Heart right ventricle (tissue), 16 donors: Measurements from ENCODE around the gene TBL1XR1. TPM values are rescaled to one million over a fixed set of nuclear protein-coding genes. Genes with fewer than 3 reads are reported as not detected.
A peak's percentile ranks its signal among the peaks of the same experiment; 100 is the strongest.

Source experiments
- ATAC-seq, 8 donors: fragments of 200-7000 bp; cut with Tn5 transposase; one replicate each; pipeline ENCODE4 v1.9.1; 2020; ENCODE audit warnings: mild to moderate bottlenecking in 8 of 8, moderate library complexity in 8 of 8, moderate number of reproducible peaks in 1 of 8
- DNase-seq, 2 donors: peaks; one replicate each; pipeline ENCODE4 v3.0.0-alpha.2; 2020
- H3K27ac ChIP-seq, 10 donors: fragments of 200-600 bp; sonication (generic) in 2 of 10; one replicate each; pipeline versions ENCODE4 v1.5.0 to v1.8.0; 2020 to 2022; ENCODE audit warnings: mild to moderate bottlenecking in 3 of 10
- H3K27me3 ChIP-seq, 7 donors: fragments of 200-600 bp; one replicate each; pipeline ENCODE4 v1.8.0; 2021 to 2022; ENCODE audit warnings: mild to moderate bottlenecking in 2 of 7
- H3K36me3 ChIP-seq, 9 donors: fragments of 200-600 bp; sonication (generic) in 1 of 9; one replicate each; pipeline versions ENCODE4 v1.5.0 to v1.8.0; 2020 to 2022; ENCODE audit warnings: mild to moderate bottlenecking in 2 of 9
- H3K4me1 ChIP-seq, 9 donors: fragments of 200-600 bp; sonication (generic) in 1 of 9; one replicate each; pipeline versions ENCODE4 v1.5.0 to v1.8.0; 2020 to 2022; ENCODE audit warnings: mild to moderate bottlenecking in 4 of 9
- H3K4me3 ChIP-seq, 10 donors: fragments of 200-600 bp; sonication (generic) in 2 of 10; one replicate each; pipeline versions ENCODE4 v1.5.0 to v1.8.0; 2020 to 2022; ENCODE audit warnings: mild to moderate bottlenecking in 7 of 10, moderate library complexity in 2 of 10
- H3K9me3 ChIP-seq, 11 donors: fragments of 200-600 bp in 10 of 11; sonication (generic) in 2 of 11; one replicate each; pipeline versions ENCODE4 v1.5.0 to v1.8.0; 2013 to 2022; ENCODE audit warnings: mild to moderate bottlenecking in 2 of 11, control low read depth in 1 of 11, moderate library complexity in 1 of 11
- WGBS, 2 donors: extraction: QIAGEN DNeasy Blood & Tissue Kit; methylation state at CpG; one replicate each; pipeline ENCODE4 v1.1.7; 2013; ENCODE audit warnings: inconsistent platforms in 1 of 2; 5-methylcytosine and 5-hydroxymethylcytosine counted together
- intact Hi-C, 10 donors: fragments of 100-400 bp; cut with DNase I; formaldehyde crosslinking; loops; one replicate each; pipeline versions ENCODE4 v1.11.1 to v1.14.2; 2022
- long read RNA-seq, 3 donors: library from polyadenylated mRNA; unstranded; transcript quantifications; one replicate each; pipeline ENCODE4 v2.0.0, GENCODE V29; 2020 to 2021
- polyA plus RNA-seq, 2 donors: library from polyadenylated mRNA; stranded (reverse); fragments of 200-250 nt; gene quantifications; one replicate each; pipeline ENCODE4 v1.2.3, GENCODE V29; 2013
- total RNA-seq, 10 donors: library from RNA; stranded (reverse); fragmentation: NEBNext Ultra II Directional in 3 of 10; extraction: Animal tissue kit (Norgen Biotek cat#: 25700) in 3 of 10; gene quantifications; one replicate each; pipeline versions ENCODE4 v1.2.1 to v1.2.4, GENCODE V29; 2021 to 2023
- TF ChIP-seq, protein P1 (sequence below), 9 donors: fragments of 200-600 bp; sonication (generic) in 2 of 9; IDR thresholded peaks; one replicate each; pipeline versions ENCODE4 v1.5.0 to v1.8.0; 2021 to 2022; ENCODE audit warnings: antibody characterized with exemption in 9 of 9, mild to moderate bottlenecking in 5 of 9, moderate library complexity in 1 of 9
- donor health status: Arrhythmogenic right ventricular cardiomyopathy.
- donor health status: ischemic (EF 13 %, LVEDD 7.1; RV severe dilation, severe dysfunction).
- donor health status: healthy with polysubstance abuse.
- donor health status: DM: no; HTN: yes; CAD: no.
- donor health status: DM: no; HTN: no; CAD: no.
- donor health status: ischemic (EF 25% LVEDD 6.9; RV normal size, moderate dysfunction).
- donor health status: ischemic (EF 25% LVEDD 5.7; RV mildly dilated, moderate dysfunction).
- donor health status: healthy.
- donor health status: DM: yes; HTN: yes; CAD: no.
- donor health status: Ischemic cardiomyopathy.
- donor health status: ischemic (EF 35%, LVEDD 5.7; RV mildly dilated, moderate dysfunction).
- donor health status: nonischemic (EF 11% LVEDD 7.7; RV severe dilation, severe dysfunction).
- donor health status: DM: yes; HTN: yes; CAD: no.
- donor health status: PGD.
- donor health status: ischemic (EF 29% LVEDD 5.4; RV normal size, mild dysfunction).
- donor health status: nonischemic (EF 23%, LVEDD 6.1; RV moderate dilation, normal function).

Gene TBL1XR1
- total RNA-seq, result 100 to 1,000 TPM in 8 of 10 donors, 10 to 100 TPM in 2; 79.6 to 184 (median 129) TPM
- 10 to 100 TPM; 25.7 to 33.6 TPM for polyA plus RNA-seq
- long read RNA-seq, donor 1, full-length matches to known transcripts, result 29 of 49 reads
- long read RNA-seq, donor 1, partial matches to known transcripts, result 2 of 49 reads
- long read RNA-seq, donor 1, other reads (novel, unspliced or antisense), result 18 of 49 reads
- long read RNA-seq, donor 2, full-length matches to known transcripts, result 28 of 66 reads
- long read RNA-seq, donor 2, partial matches to known transcripts, result 7 of 66 reads
- long read RNA-seq, donor 2, other reads (novel, unspliced or antisense), result 31 of 66 reads
- long read RNA-seq, donor 3, full-length matches to known transcripts, result 9 of 31 reads
- long read RNA-seq, donor 3, partial matches to known transcripts, result 3 of 31 reads
- long read RNA-seq, donor 3, other reads (novel, unspliced or antisense), result 19 of 31 reads

DNA sequence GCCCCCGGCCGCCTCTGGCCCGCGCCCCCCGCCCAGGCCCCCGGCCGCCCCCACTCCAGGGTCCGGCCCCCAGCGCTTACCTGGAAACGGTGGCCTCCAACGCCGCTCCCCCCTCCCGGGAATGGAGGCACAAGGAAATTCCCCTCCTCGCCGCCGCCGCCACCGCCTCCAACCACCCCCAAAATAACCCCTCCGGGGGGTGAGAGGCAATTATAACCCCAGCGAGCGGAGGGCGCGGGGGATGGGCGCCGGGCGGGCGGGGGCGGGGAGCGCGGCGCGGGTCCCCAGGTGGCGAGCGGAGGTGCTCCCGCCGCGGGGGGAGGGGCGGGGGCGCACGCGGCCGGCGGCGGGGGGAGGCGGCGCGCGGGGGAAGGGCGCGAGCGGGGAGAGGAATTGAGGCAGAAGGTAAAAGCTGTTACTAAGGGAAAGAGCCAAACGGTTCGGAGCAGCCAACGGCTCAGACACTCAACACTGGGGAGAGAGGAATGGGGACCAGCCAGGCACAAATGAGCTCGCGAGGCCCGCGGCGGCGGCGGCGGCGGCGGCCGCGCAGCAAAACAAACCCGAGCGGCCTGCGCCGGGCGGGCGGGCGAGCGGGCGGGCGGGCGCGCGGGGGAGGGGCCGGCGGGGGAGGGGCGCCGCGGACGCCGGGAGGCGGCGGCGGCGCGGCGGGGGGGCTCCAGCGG is at the start of gene TBL1XR1:
Gene TBL1XR1 (minus strand): TSS at position 442 of the 686 bp plus-strand sequence. CDS start 132,505 bp downstream, outside the sequence.
- Histone ChIP-seq H3K27me3 (no peaks in the 10 kb centered on the region), H3K36me3 (no peaks in the 10 kb centered on the region), H3K9me3 (peaks cover 0 to 3% (median 0%) of the 10 kb centered on the region in 11 donors), H3K27ac (peak within 1 kb of the TSS; percentile 96 to 99 (median 98)), H3K4me3 (peak within 1 kb of the TSS; percentile 64 to 92 (median 84)), H3K4me1 (peaks cover 0 to 65% (median 25%) of the 10 kb centered on the region in 9 donors)
- TF ChIP-seq, protein P1, sequence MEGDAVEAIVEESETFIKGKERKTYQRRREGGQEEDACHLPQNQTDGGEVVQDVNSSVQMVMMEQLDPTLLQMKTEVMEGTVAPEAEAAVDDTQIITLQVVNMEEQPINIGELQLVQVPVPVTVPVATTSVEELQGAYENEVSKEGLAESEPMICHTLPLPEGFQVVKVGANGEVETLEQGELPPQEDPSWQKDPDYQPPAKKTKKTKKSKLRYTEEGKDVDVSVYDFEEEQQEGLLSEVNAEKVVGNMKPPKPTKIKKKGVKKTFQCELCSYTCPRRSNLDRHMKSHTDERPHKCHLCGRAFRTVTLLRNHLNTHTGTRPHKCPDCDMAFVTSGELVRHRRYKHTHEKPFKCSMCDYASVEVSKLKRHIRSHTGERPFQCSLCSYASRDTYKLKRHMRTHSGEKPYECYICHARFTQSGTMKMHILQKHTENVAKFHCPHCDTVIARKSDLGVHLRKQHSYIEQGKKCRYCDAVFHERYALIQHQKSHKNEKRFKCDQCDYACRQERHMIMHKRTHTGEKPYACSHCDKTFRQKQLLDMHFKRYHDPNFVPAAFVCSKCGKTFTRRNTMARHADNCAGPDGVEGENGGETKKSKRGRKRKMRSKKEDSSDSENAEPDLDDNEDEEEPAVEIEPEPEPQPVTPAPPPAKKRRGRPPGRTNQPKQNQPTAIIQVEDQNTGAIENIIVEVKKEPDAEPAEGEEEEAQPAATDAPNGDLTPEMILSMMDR (IDR thresholded peaks at IDR 0.05), result no peak
- intact Hi-C loops, result loop anchor here in 9 of 10 donors (1.0 to 10.0 kb wide), 19 partner anchors 72 to 1185 kb away; no protein-coding TSS in a partner anchor
- WGBS, 2 donors, result 0 to 1% methylated on average over 38 to 81 of the region's 93 CpGs
- peak; percentile 79 to 91 (median 88) for ATAC-seq
- peak; percentile 90 to 94 for DNase-seq

DNA sequence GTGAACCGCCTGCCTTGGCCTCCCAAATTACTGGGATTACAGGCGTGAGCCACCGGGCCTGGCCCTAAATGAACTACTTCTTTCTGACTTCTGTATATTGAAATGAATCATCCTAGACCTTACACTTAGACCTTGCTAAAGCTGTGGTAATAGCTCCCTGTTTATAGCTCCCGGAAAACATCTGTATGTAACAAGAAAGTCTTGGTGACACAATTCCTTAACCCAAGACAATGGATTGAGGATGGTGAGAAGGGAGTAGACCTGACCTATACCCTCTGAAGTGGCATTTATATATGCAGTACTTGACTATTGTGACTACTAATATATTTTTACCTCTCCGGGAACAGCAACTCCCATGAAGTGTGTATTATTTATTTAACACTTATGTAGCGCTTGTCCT is 48.0 kb upstream of the TBL1XR1 start:
- no peak for ATAC-seq
- WGBS, 2 donors, result 97% methylated on average over 6 of the region's 6 CpGs
- Histone ChIP-seq H3K4me1 (peaks cover 0 to 7% (median 0%) of the 10 kb centered on the region in 9 donors), H3K27me3 (no peaks in the 10 kb centered on the region), H3K9me3 (no peaks in the 10 kb centered on the region), H3K27ac (no peak overlapping the region), H3K36me3 (no peaks in the 10 kb centered on the region), H3K4me3 (no peak overlapping the region)
- DNase-seq, result no peak
- intact Hi-C loops, result no loop called here
- TF ChIP-seq, protein P1 (IDR thresholded peaks at IDR 0.05), result no peak

DNA sequence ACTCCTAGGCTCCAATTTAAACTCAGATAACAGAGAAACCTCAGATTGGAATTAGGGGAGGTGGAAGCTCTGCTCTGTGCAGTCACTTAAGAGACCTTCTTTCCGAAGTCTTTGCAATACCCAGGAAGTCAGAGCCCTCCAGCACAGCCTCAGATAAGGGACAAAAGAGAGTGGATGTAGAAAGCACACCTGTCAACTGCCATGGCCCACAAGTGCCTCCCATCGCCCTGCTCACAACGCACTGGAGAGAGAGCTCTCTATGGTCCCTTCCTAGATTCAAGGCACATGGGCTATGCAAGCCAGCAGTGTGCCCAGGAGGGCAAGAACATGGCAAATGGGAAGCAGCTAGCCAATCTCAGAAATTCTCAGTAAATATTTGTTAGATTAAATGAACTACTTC is 47.3 kb upstream of the TBL1XR1 start:
- intact Hi-C loops, result no loop called here
- Histone ChIP-seq H3K27ac (no peak overlapping the region), H3K36me3 (no peaks in the 10 kb centered on the region), H3K27me3 (no peaks in the 10 kb centered on the region), H3K9me3 (no peaks in the 10 kb centered on the region), H3K4me3 (no peak overlapping the region), H3K4me1 (peaks cover 0 to 7% (median 0%) of the 10 kb centered on the region in 9 donors)
- ATAC-seq (no peak), DNase-seq (no peak)
- TF ChIP-seq, protein P1 (IDR thresholded peaks at IDR 0.05), result no peak
- 94% methylated on average over 3 of the region's 3 CpGs for WGBS, 2 donors

DNA sequence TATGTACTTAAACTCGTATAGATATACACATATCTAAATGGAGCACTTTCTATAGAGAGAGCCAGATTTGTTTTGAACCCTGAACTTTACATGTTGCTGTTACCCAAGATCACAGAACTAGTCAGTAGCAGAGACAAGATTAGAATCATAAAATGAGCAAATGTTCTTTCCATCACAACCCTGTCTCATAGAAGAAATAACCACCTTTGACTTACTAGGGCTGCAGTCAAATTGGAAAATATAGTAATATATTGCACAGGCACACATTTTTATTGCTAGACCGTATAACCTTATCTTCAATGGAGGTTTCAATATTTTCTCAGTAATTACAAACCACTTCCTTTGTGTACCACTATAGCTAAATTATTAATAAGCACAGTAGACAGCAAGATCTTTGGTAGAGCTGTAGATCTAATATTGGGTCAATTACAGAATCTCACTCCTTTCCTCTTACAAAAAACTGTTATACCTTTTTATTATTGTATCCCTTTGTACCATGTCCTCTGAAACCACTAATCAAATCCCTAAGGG is 41.5 kb upstream of the TBL1XR1 start:
- no peaks in the 10 kb centered on the region for H3K36me3 ChIP-seq
- intact Hi-C loops, result no loop called here
- TF ChIP-seq, protein P1 (IDR thresholded peaks at IDR 0.05), result no peak
- H3K4me3 ChIP-seq, result no peak overlapping the region
- no peak overlapping the region for H3K27ac ChIP-seq
- no peaks in the 10 kb centered on the region for H3K9me3 ChIP-seq
- DNase-seq, result no peak
- ATAC-seq, result no peak
- no peaks in the 10 kb centered on the region for H3K27me3 ChIP-seq
- WGBS, 2 donors, result 92 to 97% methylated on average over 2 of the region's 2 CpGs
- H3K4me1 ChIP-seq, result peaks cover 0 to 7% (median 0%) of the 10 kb centered on the region in 9 donors
